Neuronal stem cell (in vitro differentiated cells): ENCODE measurements around the gene TUBGCP6.

Experiments used
- DNase-seq: peaks from one replicate; pipeline ENCODE4 v3.0.0-alpha.2; 2013; ENCODE audit warnings: low spot score
- H2AFZ ChIP-seq: one replicate; pipeline ENCODE4 v1.6.1; 2013; ENCODE audit warnings: mild to moderate bottlenecking, low read length, inconsistent platforms
- H2AK5ac ChIP-seq: 2 replicates; pipeline ENCODE4 v1.6.1; 2013; ENCODE audit warnings: low read depth, mild to moderate bottlenecking, inconsistent platforms, low read length, moderate library complexity, mixed read lengths
- H2BK120ac ChIP-seq: 2 replicates; pipeline ENCODE4 v1.6.1; 2013; ENCODE audit warnings: low read depth, mild to moderate bottlenecking, inconsistent platforms, low read length, moderate library complexity, mixed read lengths
- H2BK12ac ChIP-seq: one replicate; pipeline ENCODE4 v1.6.1; 2013; ENCODE audit warnings: low read length, inconsistent platforms
- H2BK15ac ChIP-seq: 2 replicates; pipeline ENCODE4 v1.6.1; 2013; ENCODE audit warnings: mild to moderate bottlenecking, low read length, inconsistent platforms, mixed read lengths
- H2BK5ac ChIP-seq: one replicate; pipeline ENCODE4 v1.6.1; 2013; ENCODE audit warnings: inconsistent platforms, mild to moderate bottlenecking, low read length, moderate library complexity
- H3K14ac ChIP-seq: one replicate; pipeline ENCODE4 v1.6.1; 2013; ENCODE audit warnings: low read length, inconsistent platforms
- H3K18ac ChIP-seq: 2 replicates; pipeline ENCODE4 v1.6.1; 2013; ENCODE audit warnings: low read length, inconsistent platforms
- H3K23ac ChIP-seq: 2 replicates; pipeline ENCODE4 v1.6.1; 2013; ENCODE audit warnings: low read depth, mild to moderate bottlenecking, mixed read lengths, low read length, inconsistent platforms; ENCODE audit not compliant: poor library complexity
- H3K27ac ChIP-seq: replicated peaks from 3 replicates; pipeline ENCODE4 v1.5.1; 2013; ENCODE audit warnings: low read length, inconsistent platforms
- H3K27me3 ChIP-seq, 3 experiments: 2 replicates each; pipeline ENCODE4 v1.6.1; 2013; ENCODE audit warnings: low read length in 3 of 3, mild to moderate bottlenecking in 2 of 3, inconsistent platforms in 1 of 3, low read depth in 1 of 3, mixed read lengths in 1 of 3, moderate library complexity in 1 of 3; ENCODE audit not compliant: control insufficient read depth in 3 of 3, insufficient read depth in 3 of 3
- H3K36me3 ChIP-seq, 2 donors: replicated peaks in 1 of 2; 2 replicates each; pipeline ENCODE4 v1.6.1; 2013; ENCODE audit warnings: low read length in 2 of 2; ENCODE audit not compliant: control insufficient read depth in 2 of 2, insufficient read depth in 2 of 2
- H3K4ac ChIP-seq: 2 replicates; pipeline ENCODE4 v1.6.1; 2013; ENCODE audit warnings: inconsistent platforms, mild to moderate bottlenecking, low read length, moderate library complexity
- H3K4me1 ChIP-seq, 2 donors: 1 replicate in 1 of 2; 2 replicates in 1 of 2; pipeline ENCODE4 v1.6.1; 2013; ENCODE audit warnings: low read length in 2 of 2, low read depth in 1 of 2; ENCODE audit not compliant: control insufficient read depth in 2 of 2, insufficient read depth in 1 of 2
- H3K4me2 ChIP-seq: one replicate; pipeline ENCODE4 v1.6.1; 2013; ENCODE audit warnings: mild to moderate bottlenecking, low read length, inconsistent platforms; ENCODE audit not compliant: insufficient read depth, poor library complexity, severe bottlenecking
- H3K4me3 ChIP-seq, 2 donors: 2 replicates each; pipeline ENCODE4 v1.5.1; 2013; ENCODE audit warnings: low read length in 2 of 2, mild to moderate bottlenecking in 2 of 2, inconsistent platforms in 1 of 2, moderate library complexity in 1 of 2
- H3K79me1 ChIP-seq: one replicate; pipeline ENCODE4 v1.6.1; 2013; ENCODE audit warnings: low read depth, mild to moderate bottlenecking, inconsistent platforms, low read length, moderate library complexity
- H3K9ac ChIP-seq: one replicate; pipeline ENCODE4 v1.6.1; 2013; ENCODE audit warnings: mild to moderate bottlenecking, low read depth, low read length, inconsistent platforms; ENCODE audit not compliant: poor library complexity
- H3K9me3 ChIP-seq, 2 donors: replicated peaks in 1 of 2; 2 replicates each; pipeline versions ENCODE3 to v1.6.1; 2013; ENCODE audit warnings: low read length in 2 of 2, mild to moderate bottlenecking in 2 of 2, inconsistent platforms in 1 of 2, low read depth in 1 of 2, mixed read lengths in 1 of 2, moderate library complexity in 1 of 2; ENCODE audit not compliant: control insufficient read depth in 2 of 2, insufficient read depth in 1 of 2
- H4K8ac ChIP-seq: one replicate; pipeline ENCODE4 v1.6.1; 2013; ENCODE audit warnings: low read depth, mild to moderate bottlenecking, inconsistent platforms, low read length, moderate library complexity
- H4K91ac ChIP-seq: one replicate; pipeline ENCODE4 v1.6.1; 2013; ENCODE audit warnings: low read length, low read depth, mild to moderate bottlenecking, inconsistent platforms; ENCODE audit not compliant: poor library complexity
- whole genome bisulfite sequencing, 2 donors: extraction: QIAGEN DNeasy Blood & Tissue Kit; methylation state at CpG; one replicate each; pipeline ENCODE4 v1.1.7; 2013; ENCODE audit warnings: missing lambda C conversion rate in 2 of 2, mixed read lengths in 1 of 2; ENCODE audit not compliant: insufficient read length in 2 of 2, insufficient replicate concordance in 1 of 2; ENCODE audit errors: extremely low coverage in 2 of 2; 5-methylcytosine and 5-hydroxymethylcytosine counted together

TUBGCP6 gene

DNA sequence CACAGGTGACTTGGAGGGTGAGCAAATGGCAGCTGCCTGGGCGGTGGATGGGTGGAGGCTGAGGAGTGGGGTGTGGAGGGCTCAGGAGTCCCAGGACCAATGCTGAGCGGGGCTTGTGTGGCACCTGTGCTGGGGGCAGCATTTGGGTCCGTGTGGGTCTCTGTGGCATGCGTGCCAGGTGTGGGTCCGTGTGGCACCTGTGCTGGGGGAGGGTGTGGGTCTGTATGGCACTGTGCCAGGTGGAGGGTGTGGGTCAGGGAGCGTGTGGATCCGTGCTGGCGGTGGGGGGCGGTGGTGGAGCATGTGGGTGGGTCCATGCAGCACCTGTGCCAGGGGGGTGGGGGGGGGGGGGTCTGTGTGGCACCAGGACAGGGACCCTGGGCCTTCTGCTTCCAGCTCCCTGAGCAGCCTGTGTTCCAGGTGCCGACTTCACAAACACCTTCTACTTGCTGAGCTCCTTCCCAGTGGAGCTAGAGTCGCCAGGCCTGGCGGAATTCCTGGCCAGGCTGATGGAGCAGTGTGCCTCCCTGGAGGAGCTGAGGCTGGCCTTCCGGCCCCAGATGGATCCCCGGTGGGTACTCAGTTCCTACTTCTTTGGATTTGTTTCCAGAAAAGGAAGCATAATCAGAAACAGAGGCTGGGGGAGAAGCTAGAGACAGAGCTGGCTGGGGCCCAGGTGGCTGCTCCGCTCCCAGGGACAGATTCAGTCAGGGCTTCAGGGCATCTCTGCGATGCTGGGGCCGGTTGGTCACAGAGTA lies 29.3 kb downstream of the TUBGCP6 start:
- peaks cover 60 to 89% of the 10 kb centered on the region in 2 donors for H3K36me3 ChIP-seq
- no peaks in the 10 kb centered on the region for H3K4me1 ChIP-seq
- no peak overlapping the region for H3K27ac ChIP-seq
- no peak overlapping the region for H2AK5ac ChIP-seq
- H2BK5ac ChIP-seq, result no peak overlapping the region
- no peak overlapping the region for H4K8ac ChIP-seq
- no peak overlapping the region for H2BK12ac ChIP-seq
- no peaks in the 10 kb centered on the region for H3K27me3 ChIP-seq
- no peak overlapping the region for H2AFZ ChIP-seq
- H2BK120ac ChIP-seq, result no peak overlapping the region
- peaks cover 0 to 2% of the 10 kb centered on the region in 2 donors for H3K9me3 ChIP-seq
- H3K79me1 ChIP-seq, result peaks cover 8% of the 10 kb centered on the region
- peak overlapping the region; percentile 65 for H3K23ac ChIP-seq
- H3K14ac ChIP-seq, result no peak overlapping the region
- no CpG with 5 or more reads among the region's 17 CpGs for WGBS, 2 donors
- DNase-seq, result no peak
- H3K9ac ChIP-seq, result no peak overlapping the region
- no peak overlapping the region for H4K91ac ChIP-seq
- no peak overlapping the region for H3K4me2 ChIP-seq
- H3K4me3 ChIP-seq, result no peak overlapping the region
- H3K18ac ChIP-seq, result no peak overlapping the region
- H3K4ac ChIP-seq, result no peak overlapping the region
- H2BK15ac ChIP-seq, result no peak overlapping the region

DNA sequence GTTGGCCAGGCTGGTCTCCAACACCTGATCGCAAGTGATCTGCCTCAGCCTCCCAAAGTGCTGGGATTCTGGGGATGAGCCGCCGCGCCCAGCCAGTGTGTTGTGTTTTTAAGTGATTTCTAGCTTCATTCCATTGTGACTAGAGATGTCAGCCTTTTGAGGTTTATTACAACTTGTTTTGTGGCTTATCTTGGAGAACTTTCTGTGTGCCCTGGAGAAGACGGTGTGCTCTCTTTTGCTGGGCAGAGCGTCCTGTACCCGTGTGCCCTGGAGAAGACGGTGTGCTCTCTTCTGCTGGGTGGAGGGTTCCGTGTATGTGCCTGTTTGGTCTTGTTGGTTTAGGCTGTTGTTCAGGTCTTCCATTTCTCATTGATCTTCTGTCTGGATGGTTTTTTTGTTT lies 31.6 kb downstream of the TUBGCP6 start:
- Histone ChIP-seq H3K9ac (no peak overlapping the region), H2AFZ (no peak overlapping the region), H3K79me1 (peaks cover 6% of the 10 kb centered on the region), H2AK5ac (no peak overlapping the region), H2BK15ac (no peak overlapping the region), H3K4me3 (no peak overlapping the region), H2BK5ac (no peak overlapping the region), H3K9me3 (peaks cover 0 to 2% of the 10 kb centered on the region in 2 donors), H4K8ac (no peak overlapping the region), H3K14ac (no peak overlapping the region), H3K36me3 (peaks cover 49 to 84% of the 10 kb centered on the region in 2 donors), H3K4ac (no peak overlapping the region), H3K23ac (no peak overlapping the region), H3K27me3 (no peaks in the 10 kb centered on the region), H2BK12ac (no peak overlapping the region), H3K4me2 (no peak overlapping the region), H3K4me1 (no peaks in the 10 kb centered on the region), H3K18ac (no peak overlapping the region), H3K27ac (no peak overlapping the region), H4K91ac (no peak overlapping the region), H2BK120ac (no peak overlapping the region)
- WGBS, 2 donors, result no CpG with 5 or more reads among the region's 9 CpGs
- no peak for DNase-seq

DNA sequence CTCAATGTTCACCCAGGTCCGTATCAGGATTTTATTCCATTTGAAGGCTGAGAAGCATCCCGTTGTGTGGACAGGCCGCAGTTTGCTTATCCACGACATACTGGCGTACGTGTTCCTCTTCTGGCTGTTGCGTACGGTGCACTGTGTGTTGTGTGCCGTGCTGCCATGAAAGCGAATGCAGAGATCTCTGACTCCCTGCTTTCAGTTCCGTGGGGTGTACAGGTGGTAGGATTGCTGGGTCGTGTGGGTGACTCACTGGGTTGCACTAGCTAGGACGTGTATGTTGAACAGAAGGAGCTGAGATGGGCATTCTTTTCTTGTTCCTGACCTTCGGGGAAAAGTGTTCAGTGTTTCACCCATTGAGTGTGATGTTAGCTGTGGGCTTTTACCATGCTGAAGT lies 33.7 kb downstream of the TUBGCP6 start:
- Histone ChIP-seq H3K36me3 (peaks cover 43 to 81% of the 10 kb centered on the region in 2 donors), H3K9ac (no peak overlapping the region)
- WGBS, 2 donors, result no CpG with 5 or more reads among the region's 14 CpGs

DNA sequence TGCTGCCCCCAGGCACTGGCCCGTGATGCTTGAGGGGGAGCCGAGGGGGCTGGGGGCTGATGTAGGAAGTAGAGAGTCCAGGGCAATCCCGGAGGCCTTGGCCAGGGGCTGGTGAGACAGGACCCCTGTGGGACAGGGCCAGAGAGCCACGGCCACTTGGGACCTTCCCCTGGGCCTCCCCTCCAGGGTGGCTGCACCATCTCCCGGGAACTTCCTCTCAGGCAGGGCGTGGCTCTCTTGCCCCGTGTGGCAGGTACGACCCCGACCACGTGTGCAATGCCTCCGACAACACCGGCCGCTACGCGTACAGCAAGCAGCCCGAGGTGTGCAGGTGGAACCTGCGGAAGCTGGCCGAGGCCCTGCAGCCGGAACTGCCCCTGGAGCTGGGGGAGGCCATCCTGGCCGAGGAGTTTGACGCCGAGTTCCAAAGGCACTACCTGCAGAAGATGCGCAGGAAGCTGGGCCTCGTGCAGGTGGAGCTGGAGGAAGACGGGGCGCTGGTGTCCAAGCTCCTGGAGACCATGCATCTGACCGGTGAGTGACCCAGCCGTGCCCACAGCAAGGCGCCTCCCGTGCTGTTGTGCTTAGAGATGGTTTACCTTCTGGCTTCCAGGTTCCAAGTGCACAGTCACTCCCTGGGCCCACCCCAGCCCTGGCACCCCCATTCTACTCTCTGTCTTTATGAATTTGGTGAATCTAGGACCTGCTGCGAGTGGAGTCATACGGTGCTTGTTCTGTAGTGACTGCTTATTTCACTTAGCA lies 34.3 kb downstream of the TUBGCP6 start:
- H2BK15ac ChIP-seq, result no peak overlapping the region
- H3K18ac ChIP-seq, result no peak overlapping the region
- no peak overlapping the region for H3K27ac ChIP-seq
- DNase-seq, result no peak
- no peak overlapping the region for H3K14ac ChIP-seq
- no peak overlapping the region for H3K9ac ChIP-seq
- H2BK12ac ChIP-seq, result peak overlapping the region; percentile 59
- H3K36me3 ChIP-seq, result peaks cover 41 to 78% of the 10 kb centered on the region in 2 donors
- H2BK120ac ChIP-seq, result no peak overlapping the region
- no peak overlapping the region for H3K4me3 ChIP-seq
- H4K91ac ChIP-seq, result no peak overlapping the region
- WGBS, 2 donors, result no CpG with 5 or more reads among the region's 32 CpGs
- H2AK5ac ChIP-seq, result no peak overlapping the region
- H3K4me2 ChIP-seq, result no peak overlapping the region
- no peak overlapping the region for H4K8ac ChIP-seq
- peaks cover 4% of the 10 kb centered on the region for H3K79me1 ChIP-seq
- no peaks in the 10 kb centered on the region for H3K27me3 ChIP-seq
- H2AFZ ChIP-seq, result no peak overlapping the region
- H3K4ac ChIP-seq, result no peak overlapping the region
- peak overlapping the region; percentile 63 for H2BK5ac ChIP-seq
- peaks cover 0 to 8% of the 10 kb centered on the region in 2 donors for H3K4me1 ChIP-seq
- peaks cover 0 to 2% of the 10 kb centered on the region in 2 donors for H3K9me3 ChIP-seq
- no peak overlapping the region for H3K23ac ChIP-seq

More for the DNA sequence above, 33.7 kb downstream of the TUBGCP6 start:
- Histone ChIP-seq H3K18ac (no peak overlapping the region), H3K27ac (no peak overlapping the region), H3K9me3 (peaks cover 0 to 2% of the 10 kb centered on the region in 2 donors), H3K4ac (no peak overlapping the region), H4K91ac (no peak overlapping the region), H2AFZ (no peak overlapping the region), H3K27me3 (no peaks in the 10 kb centered on the region), H3K14ac (no peak overlapping the region), H3K4me3 (no peak overlapping the region), H4K8ac (no peak overlapping the region), H2BK12ac (no peak overlapping the region), H3K23ac (no peak overlapping the region), H3K4me2 (no peak overlapping the region), H2AK5ac (no peak overlapping the region), H3K4me1 (peaks cover 0 to 8% of the 10 kb centered on the region in 2 donors), H3K79me1 (peaks cover 3% of the 10 kb centered on the region), H2BK120ac (no peak overlapping the region), H2BK5ac (no peak overlapping the region), H2BK15ac (no peak overlapping the region)
- DNase-seq, result no peak
